Measurements from ENCODE around the gene RBM15B. TPM values are rescaled to one million over a fixed set of nuclear protein-coding genes. Genes with fewer than 3 reads are reported as not detected.

Gene RBM15B
- polyA plus RNA-seq, 2 of the 4 experiments (the other 2 are of a cell fraction), result 7.9 to 17.0 TPM

GRCh38 chr3:51357856-51358255 lies 33.2 kb upstream of the RBM15B start:
- no peaks in the 10 kb centered on the region for H3K4me1 ChIP-seq
- CTCF ChIA-PET, result interaction anchor here (0.5 to 1.3 kb wide), 4 partner anchors 13 to 258 kb away, joined by 3 to 5 read pairs (median 4); no protein-coding TSS in a partner anchor
- H3K27ac ChIP-seq, result no peak overlapping the region
- H3K9me3 ChIP-seq, result no peaks in the 10 kb centered on the region
- POLR2A ChIA-PET, result no interaction called here
- H3K4me3 ChIP-seq, result no peak overlapping the region
- 67% methylated on average over 3 of the region's 4 CpGs for WGBS (ENCODE audit: missing lambda C conversion rate)
- DNase-seq (ENCODE audit: low read depth in 1 of 2, low spot score in 1 of 2), result no peak
- no peak for ATAC-seq
- no peak overlapping the region for H3K4me2 ChIP-seq
- FAIRE-seq, result no peak
- no peak for TF ChIP-seq ATOH8 (CRISPR knock-in tag; IDR thresholded peaks at IDR 0.05; ENCODE audit: low read depth)
- no peak for TF ChIP-seq FOXS1 (CRISPR knock-in tag; IDR thresholded peaks at IDR 0.05)
- no peak for TF ChIP-seq RARB (CRISPR knock-in tag; IDR thresholded peaks at IDR 0.05)
- no peak for TF ChIP-seq ESRRA (IDR thresholded peaks at IDR 0.05; ENCODE audit: borderline replicate concordance, low read length)
- no peak for TF ChIP-seq FOSB (CRISPR knock-in tag; IDR thresholded peaks at IDR 0.05)
- no peak for TF ChIP-seq BHLHE40 (IDR thresholded peaks at IDR 0.05; ENCODE audit: low read depth, low read length)

- H3K27ac ChIP-seq, result no peak overlapping the region
- TF ChIP-seq HEYL (CRISPR knock-in tag; IDR thresholded peaks at IDR 0.05) (no peak), MYC (IDR thresholded peaks at IDR 0.05; ENCODE audit: borderline replicate concordance, low read length) (no peak), ELK1 (IDR thresholded peaks at IDR 0.05; ENCODE audit: low read depth, low read length) (no peak)
- no peak overlapping the region for H3K4me2 ChIP-seq
- H3K9me3 ChIP-seq, result no peaks in the 10 kb centered on the region
- DNase-seq (ENCODE audit: low read depth in 1 of 2, low spot score in 1 of 2) (no peak), ATAC-seq (no peak), FAIRE-seq (no peak)
- POLR2A ChIA-PET, result no interaction called here
- CTCF ChIA-PET, result interaction anchor here (0.6 to 2.3 kb wide), 7 partner anchors 13 to 746 kb away, joined by 3 to 13 read pairs (median 4); no protein-coding TSS in a partner anchor
- H3K4me3 ChIP-seq, result no peak overlapping the region
- 25% methylated on average over 3 of the region's 3 CpGs for WGBS (ENCODE audit: missing lambda C conversion rate)
- no peaks in the 10 kb centered on the region for H3K4me1 ChIP-seq
Observed at GRCh38 chr3:51358981-51359380, 32.1 kb upstream of the RBM15B start.

- TF ChIP-seq HMGXB4 (CRISPR knock-in tag; IDR thresholded peaks at IDR 0.05; ENCODE audit: borderline replicate concordance), result no peak
- 69% methylated on average over 3 of the region's 3 CpGs for WGBS (ENCODE audit: missing lambda C conversion rate)
- H3K9me3 ChIP-seq, result no peaks in the 10 kb centered on the region
- ChIA-PET CTCF (interaction anchor here (0.9 kb wide), 1 partner anchor 745 kb away, joined by 3 read pairs; no protein-coding TSS in a partner anchor), POLR2A (no interaction called here)
- H3K4me1 ChIP-seq, result no peaks in the 10 kb centered on the region
- FAIRE-seq, result no peak
- no peak for DNase-seq (ENCODE audit: low read depth in 1 of 2, low spot score in 1 of 2)
- H3K4me2 ChIP-seq, result no peak overlapping the region
- ATAC-seq, result no peak
- no peak overlapping the region for H3K4me3 ChIP-seq
- H3K27ac ChIP-seq, result no peak overlapping the region
Observed at GRCh38 chr3:51360806-51361205, 30.3 kb upstream of the RBM15B start.

GRCh38 chr3:51361746-51362145 lies 29.3 kb upstream of the RBM15B start:
- no peak for DNase-seq (ENCODE audit: low read depth in 1 of 2, low spot score in 1 of 2)
- FAIRE-seq, result no peak
- ChIA-PET POLR2A (no interaction called here), CTCF (interaction anchor here (0.9 to 2.6 kb wide), 3 partner anchors 10 to 746 kb away, joined by 3 to 9 read pairs (median 3); no protein-coding TSS in a partner anchor)
- ATAC-seq, result no peak
- WGBS (ENCODE audit: missing lambda C conversion rate), result 55% methylated on average over 6 of the region's 6 CpGs
- Histone ChIP-seq H3K4me1 (no peaks in the 10 kb centered on the region), H3K4me2 (no peak overlapping the region), H3K27ac (no peak overlapping the region), H3K4me3 (no peak overlapping the region), H3K9me3 (no peaks in the 10 kb centered on the region)
- TF ChIP-seq MAFK (IDR thresholded peaks at IDR 0.05; ENCODE audit: partially characterized antibody) (no peak), ESRRA (IDR thresholded peaks at IDR 0.05; ENCODE audit: borderline replicate concordance, low read length) (no peak), SMC3 (IDR thresholded peaks at IDR 0.05) (no peak), ZC3H11A (IDR thresholded peaks at IDR 0.05) (no peak), HOXB5 (CRISPR knock-in tag; IDR thresholded peaks at IDR 0.05) (no peak)

All from A549 (cell line).